H1 (cell line): ENCODE measurements around the gene RAB31.

Source experiments
- ATF3 ChIP-seq: IDR thresholded peaks from 2 replicates; pipeline ENCODE4 v1.6.1; 2011; ENCODE audit warnings: low read depth, mild to moderate bottlenecking, low read length; ENCODE audit not compliant: insufficient read depth
- CTCF ChIP-seq, 3 experiments: IDR thresholded peaks; 1 replicate in 2 of 3; 2 replicates in 1 of 3; pipeline versions ENCODE4 v1.5.1 to v1.6.1; 2011; ENCODE audit warnings: low read length in 3 of 3, mild to moderate bottlenecking in 3 of 3, inconsistent platforms in 2 of 3, low read depth in 1 of 3, moderate library complexity in 1 of 3; ENCODE audit not compliant: insufficient read depth in 1 of 3; ENCODE audit errors: control extremely low read depth in 1 of 3

- TF ChIP-seq CTCF (IDR thresholded peaks at IDR 0.05; ENCODE audit: control extremely low read depth in 1 of 3, insufficient read depth in 1 of 3, low read depth in 1 of 3, low read length in 3 of 3): no peak
- no peak for TF ChIP-seq ATF3
Observed at GRCh38 chr18:9775178-9775577, 67.1 kb downstream of the RAB31 start.
